Gastroesophageal sphincter (tissue), 3 donors: ENCODE results near the gene ANKH.

Experiments
- CTCF ChIP-seq, 4 experiments: fragments of 200-600 bp in 2 of 4; fragments of 450-650 bp in 2 of 4; sonication (generic) in 1 of 4; IDR thresholded peaks; one replicate each; pipeline ENCODE4 v1.5.1; 2017 to 2019; ENCODE audit warnings: antibody characterized with exemption in 4 of 4, mild to moderate bottlenecking in 2 of 4, moderate library complexity in 2 of 4
- EP300 ChIP-seq: sonication (generic); formaldehyde crosslinking; IDR thresholded peaks from one replicate; pipeline ENCODE4 v1.6.1; 2017; ENCODE audit warnings: antibody characterized with exemption, mild to moderate bottlenecking
- POLR2A ChIP-seq, 2 donors: fragments of 450-650 bp; IDR thresholded peaks; one replicate each; pipeline ENCODE4 v1.6.1; 2017; ENCODE audit warnings: antibody characterized with exemption in 2 of 2, mild to moderate bottlenecking in 2 of 2, moderate library complexity in 1 of 2

DNA sequence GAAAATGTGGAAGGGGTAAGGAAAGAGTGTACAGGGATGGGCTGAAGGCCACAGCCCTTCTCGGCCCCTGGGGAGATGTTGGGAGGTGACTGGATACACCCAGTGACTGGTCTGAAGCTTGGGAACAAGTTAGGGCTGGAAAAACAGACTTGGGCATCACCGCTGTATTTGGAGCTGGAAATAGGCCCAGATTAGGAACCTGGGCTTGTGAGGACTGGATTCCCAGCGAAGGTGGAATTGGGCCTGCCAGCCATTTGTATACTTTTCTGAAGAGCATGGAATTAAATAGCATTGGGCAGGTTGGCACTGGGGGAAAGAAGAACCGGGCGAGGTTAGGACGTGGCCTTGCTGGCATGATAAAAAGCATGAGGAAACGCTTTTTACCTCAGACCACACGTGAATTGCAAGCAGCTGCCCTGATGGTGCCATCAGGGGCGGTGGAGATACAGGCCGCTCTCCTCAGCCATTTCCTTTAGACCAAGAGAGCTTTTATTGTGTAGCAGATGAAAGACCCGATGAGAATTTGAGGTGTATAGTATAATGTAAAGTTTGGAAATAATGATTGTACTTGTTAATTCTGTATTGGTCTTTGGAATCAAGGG lies 169.2 kb downstream of the ANKH start:
- TF ChIP-seq EP300 (no peak), CTCF (IDR thresholded peaks at IDR 0.05) (no peak), POLR2A (IDR thresholded peaks at IDR 0.05) (no peak)
